Trophoblast cell (in vitro differentiated cells and primary cell): ENCODE data around the gene TIMM13.
"Not testable (repeated sequence)": the region's sequence is repeated elsewhere in the genome, so short reads cannot be mapped to it uniquely, and the experiment has no call there.

ENCODE experiments used
- DNase-seq, 2 donors: peaks; one replicate each; pipeline ENCODE4 v3.0.0-alpha.2; 2016
- H2AFZ ChIP-seq: 2 replicates; pipeline ENCODE4 v1.6.1; 2013; ENCODE audit warnings: low read length, moderate library complexity, mild to moderate bottlenecking; ENCODE audit not compliant: insufficient read depth, poor library complexity
- H2AK5ac ChIP-seq: 2 replicates; pipeline ENCODE4 v1.6.1; 2013; ENCODE audit warnings: mild to moderate bottlenecking, low read length
- H2BK120ac ChIP-seq: 2 replicates; pipeline ENCODE4 v1.6.1; 2013; ENCODE audit warnings: low read length, mild to moderate bottlenecking, moderate library complexity; ENCODE audit not compliant: insufficient read depth, poor library complexity
- H2BK12ac ChIP-seq: 2 replicates; pipeline ENCODE4 v1.6.1; 2013; ENCODE audit warnings: mild to moderate bottlenecking, low read length, moderate library complexity
- H2BK5ac ChIP-seq: 2 replicates; pipeline ENCODE4 v1.6.1; 2013; ENCODE audit warnings: low read length, low read depth, moderate library complexity, mild to moderate bottlenecking; ENCODE audit not compliant: poor library complexity
- H3K14ac ChIP-seq: 2 replicates; pipeline ENCODE4 v1.6.1; 2013; ENCODE audit warnings: mild to moderate bottlenecking, low read length
- H3K18ac ChIP-seq: 2 replicates; pipeline ENCODE4 v1.6.1; 2013; ENCODE audit warnings: mild to moderate bottlenecking, low read length
- H3K23ac ChIP-seq: 2 replicates; pipeline ENCODE4 v1.6.1; 2013; ENCODE audit warnings: low read length
- H3K27ac ChIP-seq: 2 replicates; pipeline ENCODE4 v1.5.1; 2013; ENCODE audit warnings: low read depth, mild to moderate bottlenecking, inconsistent platforms, low read length, moderate library complexity
- H3K27me3 ChIP-seq: 2 replicates; pipeline ENCODE4 v1.6.1; 2013; ENCODE audit warnings: inconsistent platforms, mild to moderate bottlenecking, low read length, moderate library complexity; ENCODE audit not compliant: insufficient read depth
- H3K36me3 ChIP-seq, 2 experiments: 1 replicate in 1 of 2; 2 replicates in 1 of 2; pipeline ENCODE4 v1.6.1; 2013; ENCODE audit warnings: low read length in 2 of 2, mild to moderate bottlenecking in 2 of 2, moderate library complexity in 1 of 2; ENCODE audit not compliant: insufficient read depth in 2 of 2, control insufficient read depth in 1 of 2
- H3K4ac ChIP-seq: 2 replicates; pipeline ENCODE4 v1.6.1; 2013; ENCODE audit warnings: low read depth, mild to moderate bottlenecking, low read length, moderate library complexity
- H3K4me1 ChIP-seq, 2 experiments: 1 replicate in 1 of 2; 2 replicates in 1 of 2; pipeline ENCODE4 v1.6.1; 2013; ENCODE audit warnings: low read length in 2 of 2, mild to moderate bottlenecking in 2 of 2, moderate library complexity in 1 of 2; ENCODE audit not compliant: insufficient read depth in 2 of 2, control insufficient read depth in 1 of 2
- H3K4me2 ChIP-seq: 2 replicates; pipeline ENCODE4 v1.6.1; 2013; ENCODE audit warnings: inconsistent platforms, mild to moderate bottlenecking, low read length, moderate library complexity
- H3K4me3 ChIP-seq: 2 replicates; pipeline ENCODE4 v1.5.1; 2013; ENCODE audit warnings: mild to moderate bottlenecking, low read depth, low read length, inconsistent platforms
- H3K79me1 ChIP-seq: one replicate; pipeline ENCODE4 v1.6.1; 2013; ENCODE audit warnings: low read length
- H3K79me2 ChIP-seq: 2 replicates; pipeline ENCODE4 v1.6.1; 2013; ENCODE audit warnings: low read length, mild to moderate bottlenecking; ENCODE audit not compliant: control insufficient read depth, insufficient read depth, poor library complexity
- H3K9ac ChIP-seq: 2 replicates; pipeline ENCODE4 v1.6.1; 2013; ENCODE audit warnings: mild to moderate bottlenecking, low read length
- H3K9me3 ChIP-seq: 2 replicates; pipeline ENCODE4 v1.6.1; 2013; ENCODE audit warnings: low read depth, mild to moderate bottlenecking, control low read depth, inconsistent platforms, low read length; ENCODE audit not compliant: insufficient read depth
- H4K12ac ChIP-seq: 2 replicates; pipeline ENCODE4 v1.6.1; 2013; ENCODE audit warnings: low read depth, mild to moderate bottlenecking, low read length, moderate library complexity
- H4K8ac ChIP-seq: 2 replicates; pipeline ENCODE4 v1.6.1; 2013; ENCODE audit warnings: low read depth, mild to moderate bottlenecking, low read length, moderate library complexity
- H4K91ac ChIP-seq: one replicate; pipeline ENCODE4 v1.6.1; 2013; ENCODE audit warnings: low read depth, mild to moderate bottlenecking, low read length, moderate library complexity
- WGBS: extraction: QIAGEN DNeasy Blood & Tissue Kit; methylation state at CpG from one replicate; pipeline ENCODE4 v1.1.7; 2013; ENCODE audit warnings: missing lambda C conversion rate; ENCODE audit not compliant: insufficient read length, insufficient coverage; ENCODE audit errors: extremely low coverage; 5-methylcytosine and 5-hydroxymethylcytosine counted together

Gene TIMM13

GRCh38 chr19:2461751-2462634, 34.6 kb upstream of the TIMM13 start:
- DNase-seq: peak in 1 of 2 donors; percentile 53
- Histone ChIP-seq H4K91ac (peak overlapping the region; percentile 96), H3K79me1 (peaks cover 14% of the 10 kb centered on the region), H3K27ac (peak overlapping the region; percentile 64), H4K12ac (peak overlapping the region; percentile 98), H4K8ac (peak overlapping the region; percentile 95), H2AK5ac (peak overlapping the region; percentile 68), H2BK12ac (peak overlapping the region; percentile 72), H3K23ac (no peak overlapping the region), H3K4me2 (peak overlapping the region; percentile 76), H3K9ac (peak overlapping the region; percentile 65), H3K36me3 (no peaks in the 10 kb centered on the region), H3K14ac (peak overlapping the region; percentile 96), H3K79me2 (peaks cover 7% of the 10 kb centered on the region), H3K4me3 (peak overlapping the region; percentile 75), H2BK120ac (peak overlapping the region; percentile 99), H3K4me1 (peaks cover 2 to 5% of the 10 kb centered on the region in 2 experiments), H2AFZ (peak overlapping the region; percentile 92), H3K4ac (peak overlapping the region; percentile 83), H3K18ac (peak overlapping the region; percentile 88), H3K9me3 (no peaks in the 10 kb centered on the region), H2BK5ac (peak overlapping the region; percentile 94), H3K27me3 (no peaks in the 10 kb centered on the region)
- WGBS: no CpG with 5 or more reads among the region's 62 CpGs

GRCh38 chr19:2460245-2460644, 32.9 kb upstream of the TIMM13 start:
- H4K91ac ChIP-seq: no peak overlapping the region
- no peak overlapping the region for H2BK12ac ChIP-seq
- no peaks in the 10 kb centered on the region for H3K36me3 ChIP-seq
- no peak for DNase-seq
- WGBS: no CpG with 5 or more reads among the region's 1 CpG
- no peak overlapping the region for H3K23ac ChIP-seq
- H3K9ac ChIP-seq: no peak overlapping the region
- peaks cover 5 to 7% of the 10 kb centered on the region in 2 experiments for H3K4me1 ChIP-seq
- peaks cover 22% of the 10 kb centered on the region for H3K79me2 ChIP-seq
- no peak overlapping the region for H3K14ac ChIP-seq
- H3K9me3 ChIP-seq: no peaks in the 10 kb centered on the region
- no peak overlapping the region for H2BK120ac ChIP-seq
- no peak overlapping the region for H3K4me2 ChIP-seq
- no peak overlapping the region for H3K18ac ChIP-seq
- H3K4ac ChIP-seq: no peak overlapping the region
- no peak overlapping the region for H4K12ac ChIP-seq
- H2AFZ ChIP-seq: no peak overlapping the region
- H3K79me1 ChIP-seq: peaks cover 26% of the 10 kb centered on the region
- H3K4me3 ChIP-seq: no peak overlapping the region
- H3K27ac ChIP-seq: no peak overlapping the region
- no peak overlapping the region for H2BK5ac ChIP-seq
- H3K27me3 ChIP-seq: no peaks in the 10 kb centered on the region
- H2AK5ac ChIP-seq: no peak overlapping the region
- no peak overlapping the region for H4K8ac ChIP-seq

GRCh38 chr19:2458776-2459175, 31.4 kb upstream of the TIMM13 start:
- H2BK5ac ChIP-seq, H2AFZ ChIP-seq, H3K23ac ChIP-seq, H3K9me3 ChIP-seq, H3K27ac ChIP-seq, H4K8ac ChIP-seq, H2BK120ac ChIP-seq, H2BK12ac ChIP-seq, H3K36me3 ChIP-seq, DNase-seq, H3K4me3 ChIP-seq, H3K27me3 ChIP-seq, H3K4ac ChIP-seq, H3K4me2 ChIP-seq, H3K14ac ChIP-seq, H4K91ac ChIP-seq, H3K18ac ChIP-seq, H4K12ac ChIP-seq, H2AK5ac ChIP-seq, H3K9ac ChIP-seq: not testable (repeated sequence)
- Histone ChIP-seq H3K79me1 (peaks cover 26% of the 10 kb centered on the region), H3K4me1 (peaks cover 11 to 13% of the 10 kb centered on the region in 2 experiments), H3K79me2 (peaks cover 35% of the 10 kb centered on the region)
- WGBS: no CpG with 5 or more reads among the region's 10 CpGs

- Histone ChIP-seq H4K12ac (no peak overlapping the region), H3K36me3 (peaks cover 2 to 8% of the 10 kb centered on the region in 2 experiments), H3K27me3 (no peaks in the 10 kb centered on the region), H3K4ac (no peak overlapping the region), H3K4me1 (peaks cover 15 to 18% of the 10 kb centered on the region in 2 experiments), H2AFZ (no peak overlapping the region), H4K91ac (no peak overlapping the region), H3K18ac (no peak overlapping the region), H3K79me1 (peaks cover 26% of the 10 kb centered on the region), H2AK5ac (no peak overlapping the region), H3K23ac (no peak overlapping the region), H3K4me2 (no peak overlapping the region), H3K79me2 (peaks cover 41% of the 10 kb centered on the region), H2BK5ac (no peak overlapping the region), H3K9me3 (no peaks in the 10 kb centered on the region), H3K14ac (no peak overlapping the region), H3K27ac (no peak overlapping the region), H2BK12ac (no peak overlapping the region), H3K9ac (no peak overlapping the region), H4K8ac (no peak overlapping the region), H3K4me3 (no peak overlapping the region), H2BK120ac (no peak overlapping the region)
- no CpG with 5 or more reads among the region's 5 CpGs for WGBS
- no peak for DNase-seq
Observed at GRCh38 chr19:2458054-2458453, 30.7 kb upstream of the TIMM13 start.
